ENCODE data around the gene TIMM23.
"Not testable (repeated sequence)": the region's sequence is repeated elsewhere in the genome, so short reads cannot be mapped to it uniquely, and the experiment has no call there.

GRCh38 chr10:45957928-45958327 lies 14.4 kb upstream of the TIMM23 start:
- not testable (repeated sequence) for TF ChIP-seq CTCF, POLR2A (IDR thresholded peaks at IDR 0.05)
